Measurements from ENCODE around the gene FAM13C. TPM values are rescaled to one million over a fixed set of nuclear protein-coding genes. Genes with fewer than 3 reads are reported as not detected.

Gene FAM13C
- total RNA-seq, 3 donors from 2014 or later = 6.9 to 17.8 (median 13.9) TPM

DNA sequence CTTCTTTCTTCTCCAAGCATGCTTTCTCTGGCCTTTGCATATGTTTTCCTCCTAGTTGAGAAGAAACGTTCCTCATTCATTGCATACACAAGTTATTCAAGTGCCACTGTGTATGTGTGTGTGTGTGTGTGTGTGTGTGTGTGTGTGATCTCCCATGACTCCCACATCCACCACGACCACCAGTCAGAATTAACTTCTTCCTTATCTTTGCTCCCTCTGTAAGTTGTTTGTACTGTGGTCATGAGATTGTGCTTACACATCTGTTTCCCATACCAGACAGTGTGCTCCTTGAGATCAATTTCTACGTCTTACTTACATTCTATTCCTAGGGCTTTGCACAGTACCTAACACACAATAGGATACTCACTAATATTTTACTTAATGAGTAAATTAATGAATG lies 22.4 kb upstream of the FAM13C start:
- no peak for DNase-seq (ENCODE audit: low spot score in 2 of 2)
- Histone ChIP-seq H3K27ac (no peak overlapping the region), H3K27me3 (no peaks in the 10 kb centered on the region), H3K4me1 (no peaks in the 10 kb centered on the region), H3K36me3 (no peaks in the 10 kb centered on the region), H3K9me3 (no peaks in the 10 kb centered on the region), H3K4me3 (no peak overlapping the region)
- TF ChIP-seq POLR2A (IDR thresholded peaks at IDR 0.05) = no peak
- no peak for TF ChIP-seq POLR2AphosphoS5 (IDR thresholded peaks at IDR 0.05)
- TF ChIP-seq, protein P1, sequence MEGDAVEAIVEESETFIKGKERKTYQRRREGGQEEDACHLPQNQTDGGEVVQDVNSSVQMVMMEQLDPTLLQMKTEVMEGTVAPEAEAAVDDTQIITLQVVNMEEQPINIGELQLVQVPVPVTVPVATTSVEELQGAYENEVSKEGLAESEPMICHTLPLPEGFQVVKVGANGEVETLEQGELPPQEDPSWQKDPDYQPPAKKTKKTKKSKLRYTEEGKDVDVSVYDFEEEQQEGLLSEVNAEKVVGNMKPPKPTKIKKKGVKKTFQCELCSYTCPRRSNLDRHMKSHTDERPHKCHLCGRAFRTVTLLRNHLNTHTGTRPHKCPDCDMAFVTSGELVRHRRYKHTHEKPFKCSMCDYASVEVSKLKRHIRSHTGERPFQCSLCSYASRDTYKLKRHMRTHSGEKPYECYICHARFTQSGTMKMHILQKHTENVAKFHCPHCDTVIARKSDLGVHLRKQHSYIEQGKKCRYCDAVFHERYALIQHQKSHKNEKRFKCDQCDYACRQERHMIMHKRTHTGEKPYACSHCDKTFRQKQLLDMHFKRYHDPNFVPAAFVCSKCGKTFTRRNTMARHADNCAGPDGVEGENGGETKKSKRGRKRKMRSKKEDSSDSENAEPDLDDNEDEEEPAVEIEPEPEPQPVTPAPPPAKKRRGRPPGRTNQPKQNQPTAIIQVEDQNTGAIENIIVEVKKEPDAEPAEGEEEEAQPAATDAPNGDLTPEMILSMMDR (IDR thresholded peaks at IDR 0.05) = no peak
- intact Hi-C loops (cut with DNase I; ENCODE audit: low total_unique reads) = no loop called here

DNA sequence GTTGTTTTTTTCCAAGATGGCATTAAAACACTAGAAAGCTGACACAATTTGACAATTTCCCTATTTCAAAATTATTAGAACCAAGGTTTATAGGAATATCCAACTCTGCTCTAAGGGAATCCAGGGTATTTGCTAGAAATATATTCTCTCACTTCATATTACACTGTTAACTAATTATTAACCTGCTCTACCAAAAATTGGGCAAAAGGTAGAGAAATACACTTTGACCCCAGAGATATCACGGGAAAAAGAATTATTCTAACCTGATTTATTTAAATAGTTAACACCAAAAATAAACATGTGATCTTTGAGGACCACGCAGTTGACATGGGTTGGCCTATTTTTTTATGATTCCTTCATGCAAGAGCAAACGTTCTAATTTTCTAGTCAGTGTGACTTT lies 21.6 kb upstream of the FAM13C start:
- Histone ChIP-seq H3K4me3 (no peak overlapping the region), H3K9me3 (no peaks in the 10 kb centered on the region), H3K27me3 (no peaks in the 10 kb centered on the region), H3K27ac (no peak overlapping the region), H3K36me3 (no peaks in the 10 kb centered on the region), H3K4me1 (no peaks in the 10 kb centered on the region)
- intact Hi-C loops (cut with DNase I; ENCODE audit: low total_unique reads) = no loop called here
- DNase-seq (ENCODE audit: low spot score in 2 of 2) = no peak
- no peak for TF ChIP-seq POLR2AphosphoS5 (IDR thresholded peaks at IDR 0.05)
- no peak for TF ChIP-seq POLR2A (IDR thresholded peaks at IDR 0.05)

DNA sequence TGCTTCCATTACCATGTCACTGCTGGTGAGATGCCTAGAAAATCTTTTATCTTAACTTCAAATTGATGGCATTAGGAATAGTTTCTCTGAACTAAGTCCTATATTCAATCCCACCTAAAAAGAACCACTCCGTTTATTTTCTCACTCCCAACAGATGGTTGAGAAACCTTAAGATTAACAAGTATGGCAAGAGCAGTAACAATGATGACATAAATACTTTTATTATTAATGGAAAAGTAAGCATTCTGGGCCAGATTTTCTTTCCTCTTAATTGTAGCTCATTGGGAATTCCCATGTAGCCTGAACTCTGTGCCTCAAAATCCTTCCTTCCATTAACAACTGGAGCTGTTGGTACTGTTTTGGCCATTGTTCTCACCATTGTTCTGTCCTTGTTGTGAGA lies 21.1 kb upstream of the FAM13C start:
- intact Hi-C loops (cut with DNase I; ENCODE audit: low total_unique reads) = no loop called here
- no peaks in the 10 kb centered on the region for H3K4me1 ChIP-seq
- no peak overlapping the region for H3K27ac ChIP-seq
- TF ChIP-seq POLR2AphosphoS5 (IDR thresholded peaks at IDR 0.05) = no peak
- TF ChIP-seq, protein P1 (IDR thresholded peaks at IDR 0.05) = no peak
- no peak for DNase-seq (ENCODE audit: low spot score in 2 of 2)
- no peaks in the 10 kb centered on the region for H3K27me3 ChIP-seq
- H3K9me3 ChIP-seq = no peaks in the 10 kb centered on the region
- H3K36me3 ChIP-seq = no peaks in the 10 kb centered on the region
- no peak overlapping the region for H3K4me3 ChIP-seq

DNA sequence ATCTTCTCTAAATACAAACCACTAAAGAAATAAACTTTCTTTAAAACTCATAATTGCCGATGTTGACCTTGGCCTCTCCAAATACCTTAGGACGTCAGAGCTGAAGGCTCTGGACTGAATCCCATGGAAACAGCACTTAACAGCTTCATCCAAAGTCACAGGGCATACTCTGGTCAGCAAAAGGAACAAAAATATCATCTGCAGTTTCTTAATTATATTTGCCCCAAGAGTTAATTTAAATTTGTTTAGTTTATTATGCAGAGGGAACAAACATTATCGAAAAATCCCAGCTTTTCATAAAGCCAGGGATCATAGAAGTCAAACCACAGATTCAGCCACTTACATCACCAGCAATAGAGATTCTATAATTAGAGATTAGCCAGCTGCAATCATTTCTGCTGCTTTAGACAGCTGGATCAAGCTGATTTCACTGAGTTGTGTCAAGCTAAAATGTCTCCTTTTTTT lies 20.5 kb upstream of the FAM13C start:
- intact Hi-C loops (cut with DNase I; ENCODE audit: low total_unique reads) = no loop called here
- no peaks in the 10 kb centered on the region for H3K36me3 ChIP-seq
- no peak for DNase-seq (ENCODE audit: low spot score in 2 of 2)
- H3K4me1 ChIP-seq = no peaks in the 10 kb centered on the region
- H3K27ac ChIP-seq = no peak overlapping the region
- no peaks in the 10 kb centered on the region for H3K9me3 ChIP-seq
- TF ChIP-seq POLR2A (IDR thresholded peaks at IDR 0.05) (no peak), POLR2AphosphoS5 (IDR thresholded peaks at IDR 0.05) (no peak)
- TF ChIP-seq, protein P1 (IDR thresholded peaks at IDR 0.05) = no peak
- no peaks in the 10 kb centered on the region for H3K27me3 ChIP-seq
- no peak overlapping the region for H3K4me3 ChIP-seq

DNA sequence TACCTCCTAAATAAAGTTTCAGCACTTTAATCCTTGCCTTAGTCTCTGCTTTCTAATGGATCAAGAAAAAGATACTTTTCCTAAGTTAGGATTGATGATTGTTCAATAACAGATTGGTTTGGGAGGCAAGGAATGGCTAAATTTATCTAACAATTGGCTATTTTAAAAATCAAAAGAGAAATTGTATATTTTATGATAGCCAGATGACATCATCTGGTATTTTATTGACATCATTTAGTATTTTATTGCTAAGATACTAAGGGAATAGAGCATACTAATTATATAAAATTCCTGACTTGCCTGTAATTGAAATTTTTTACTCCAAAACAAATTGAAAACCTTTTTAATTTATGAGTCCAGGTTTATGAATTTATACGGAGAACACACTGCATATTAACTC lies 19.3 kb upstream of the FAM13C start:
- Histone ChIP-seq H3K27ac (no peak overlapping the region), H3K4me1 (no peaks in the 10 kb centered on the region), H3K27me3 (no peaks in the 10 kb centered on the region), H3K9me3 (no peaks in the 10 kb centered on the region), H3K4me3 (no peak overlapping the region), H3K36me3 (no peaks in the 10 kb centered on the region)
- no peak for DNase-seq (ENCODE audit: low spot score in 2 of 2)
- intact Hi-C loops (cut with DNase I; ENCODE audit: low total_unique reads) = no loop called here
- TF ChIP-seq, protein P1 (IDR thresholded peaks at IDR 0.05) = no peak
- TF ChIP-seq POLR2AphosphoS5 (IDR thresholded peaks at IDR 0.05) = no peak
- TF ChIP-seq POLR2A (IDR thresholded peaks at IDR 0.05) = no peak

DNA sequence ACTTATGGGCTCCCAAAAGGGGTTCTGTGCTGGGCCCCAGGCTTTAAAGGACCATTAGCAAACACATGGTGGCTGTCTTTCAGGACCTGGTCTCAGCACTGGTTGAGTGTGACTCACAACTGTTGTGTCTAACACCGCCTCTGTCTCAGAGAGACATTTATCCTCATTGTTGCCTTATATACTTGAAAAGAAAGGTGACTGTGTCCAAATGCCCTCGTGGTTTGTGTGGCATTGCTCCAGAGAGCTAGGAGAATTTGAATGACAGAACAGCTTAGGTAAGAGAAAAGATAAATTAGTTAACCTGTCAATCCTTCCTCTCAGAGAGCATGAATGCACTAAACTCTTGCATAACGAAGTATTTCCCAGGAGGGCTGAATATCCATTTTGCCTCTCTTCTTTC lies 14.5 kb upstream of the FAM13C start:
- TF ChIP-seq, protein P1 (IDR thresholded peaks at IDR 0.05) = no peak
- TF ChIP-seq POLR2A (IDR thresholded peaks at IDR 0.05) = no peak
- no peak for TF ChIP-seq POLR2AphosphoS5 (IDR thresholded peaks at IDR 0.05)
- no peaks in the 10 kb centered on the region for H3K4me1 ChIP-seq
- H3K36me3 ChIP-seq = no peaks in the 10 kb centered on the region
- no peak for DNase-seq (ENCODE audit: low spot score in 2 of 2)
- no peak overlapping the region for H3K4me3 ChIP-seq
- H3K27me3 ChIP-seq = no peaks in the 10 kb centered on the region
- no peak overlapping the region for H3K27ac ChIP-seq
- no peaks in the 10 kb centered on the region for H3K9me3 ChIP-seq
- intact Hi-C loops (cut with DNase I; ENCODE audit: low total_unique reads) = no loop called here
